ENCODE data around the gene TMEM9B. TPM values are rescaled to one million over a fixed set of nuclear protein-coding genes. Genes with fewer than 3 reads are reported as not detected.
"Not testable (repeated sequence)": the region's sequence is repeated elsewhere in the genome, so short reads cannot be mapped to it uniquely, and the experiment has no call there.

Gene TMEM9B
- total and polyA plus RNA-seq, 2 donors: 29.7 to 57.5 TPM

DNA sequence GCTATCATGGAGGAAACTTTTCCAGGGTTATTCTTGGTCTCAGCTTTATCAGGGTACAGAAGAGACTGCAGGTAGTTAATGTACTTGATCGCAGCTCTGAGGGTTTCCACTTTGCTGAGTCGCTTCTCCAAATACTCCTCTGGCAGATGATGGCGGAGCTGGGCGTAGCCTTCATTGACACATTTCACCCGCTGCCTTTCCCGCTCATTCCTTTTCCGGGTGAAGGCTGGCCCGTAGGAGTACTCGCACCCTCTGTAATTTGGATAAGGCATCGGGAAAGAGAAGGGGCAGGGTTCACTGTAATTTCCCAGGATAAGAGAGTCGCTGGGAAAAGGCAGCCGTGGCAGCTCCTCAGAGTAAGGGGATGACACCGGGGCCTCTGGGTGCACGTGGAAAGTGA is 26.6 kb downstream of the TMEM9B start:
- Histone ChIP-seq H3K27me3 (ENCODE audit: control insufficient read depth in 2 of 2, insufficient read depth in 1 of 2, low read length in 1 of 2) (no peaks in the 10 kb centered on the region), H3K27ac (ENCODE audit: low read depth in 1 of 2, low read length in 1 of 2) (peak overlapping the region in 1 of 2 donors; percentile 35), H3K4me1 (ENCODE audit: control insufficient read depth in 2 of 2, insufficient read depth in 2 of 2, low read length in 2 of 2) (peaks cover 0 to 6% of the 10 kb centered on the region in 2 donors), H3K4me3 (ENCODE audit: low read length in 2 of 2) (no peak overlapping the region), H3K9me3 (ENCODE audit: control insufficient read depth in 2 of 2, insufficient read depth in 1 of 2, low read length in 1 of 2) (no peaks in the 10 kb centered on the region), H3K36me3 (ENCODE audit: control insufficient read depth in 2 of 2, insufficient read depth in 2 of 2, low read length in 1 of 2) (no peaks in the 10 kb centered on the region)
- no peak for DNase-seq (ENCODE audit: low read depth in 6 of 9, low spot score in 9 of 9)
- WGBS: 97% methylated on average over 14 of the region's 14 CpGs

DNA sequence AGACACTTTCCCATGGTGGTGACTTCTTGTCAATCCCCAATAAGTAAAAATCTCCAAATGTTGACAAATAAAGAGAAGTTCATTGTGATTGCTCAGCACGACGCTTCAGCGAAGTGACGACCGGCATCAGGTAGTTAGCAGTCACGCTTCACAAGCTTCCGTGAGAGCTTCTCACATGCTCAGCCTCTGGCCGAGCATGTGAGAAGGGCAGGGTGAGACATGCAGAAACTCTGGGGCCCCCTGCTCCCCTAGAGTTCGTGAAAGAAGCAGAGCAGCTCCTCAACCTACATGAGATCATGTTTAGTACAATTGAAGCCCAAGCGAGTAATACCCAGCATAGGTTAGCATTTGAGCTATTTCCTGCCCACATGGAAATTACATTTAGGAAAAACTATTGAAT is 27.1 kb downstream of the TMEM9B start:
- H3K9me3 ChIP-seq (ENCODE audit: control insufficient read depth in 2 of 2, insufficient read depth in 1 of 2, low read length in 1 of 2): no peaks in the 10 kb centered on the region
- H3K4me3 ChIP-seq (ENCODE audit: low read length in 2 of 2): no peak overlapping the region
- H3K36me3 ChIP-seq (ENCODE audit: control insufficient read depth in 2 of 2, insufficient read depth in 2 of 2, low read length in 1 of 2): no peaks in the 10 kb centered on the region
- 97% methylated on average over 10 of the region's 10 CpGs for WGBS
- H3K4me1 ChIP-seq (ENCODE audit: control insufficient read depth in 2 of 2, insufficient read depth in 2 of 2, low read length in 2 of 2): peaks cover 0 to 6% of the 10 kb centered on the region in 2 donors
- no peaks in the 10 kb centered on the region for H3K27me3 ChIP-seq (ENCODE audit: control insufficient read depth in 2 of 2, insufficient read depth in 1 of 2, low read length in 1 of 2)
- H3K27ac ChIP-seq (ENCODE audit: low read depth in 1 of 2, low read length in 1 of 2): peak overlapping the region in 1 of 2 donors; percentile 35
- no peak for DNase-seq (ENCODE audit: low read depth in 6 of 9, low spot score in 9 of 9)

DNA sequence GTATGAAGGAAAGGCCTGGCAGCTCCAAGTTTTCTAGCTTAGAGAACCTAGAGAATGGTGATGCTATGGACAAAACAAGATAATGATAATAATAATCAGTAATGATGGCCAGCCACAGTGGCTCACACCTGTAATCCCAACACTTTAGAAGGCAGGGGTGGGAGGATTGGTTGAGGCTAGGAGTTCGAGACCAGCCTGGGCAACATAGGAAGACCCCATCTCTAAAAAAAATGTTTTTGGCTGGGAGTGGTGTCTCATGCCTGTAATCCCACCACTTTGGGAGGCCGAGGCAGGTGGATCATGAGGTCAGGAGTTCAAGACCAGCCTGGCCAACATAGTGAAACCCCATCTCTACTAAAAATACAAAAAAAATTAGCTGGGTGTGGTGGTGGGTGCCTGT is 28.5 kb downstream of the TMEM9B start:
- not testable (repeated sequence) for H3K36me3 ChIP-seq (ENCODE audit: control insufficient read depth in 2 of 2, insufficient read depth in 2 of 2, low read length in 1 of 2); H3K27ac ChIP-seq (ENCODE audit: low read depth in 1 of 2, low read length in 1 of 2); H3K9me3 ChIP-seq (ENCODE audit: control insufficient read depth in 2 of 2, insufficient read depth in 1 of 2, low read length in 1 of 2); H3K27me3 ChIP-seq (ENCODE audit: control insufficient read depth in 2 of 2, insufficient read depth in 1 of 2, low read length in 1 of 2); DNase-seq (ENCODE audit: low read depth in 6 of 9, low spot score in 9 of 9); H3K4me3 ChIP-seq (ENCODE audit: low read length in 2 of 2); H3K4me1 ChIP-seq (ENCODE audit: control insufficient read depth in 2 of 2, insufficient read depth in 2 of 2, low read length in 2 of 2)
- 96% methylated on average over 2 of the region's 2 CpGs for WGBS

DNA sequence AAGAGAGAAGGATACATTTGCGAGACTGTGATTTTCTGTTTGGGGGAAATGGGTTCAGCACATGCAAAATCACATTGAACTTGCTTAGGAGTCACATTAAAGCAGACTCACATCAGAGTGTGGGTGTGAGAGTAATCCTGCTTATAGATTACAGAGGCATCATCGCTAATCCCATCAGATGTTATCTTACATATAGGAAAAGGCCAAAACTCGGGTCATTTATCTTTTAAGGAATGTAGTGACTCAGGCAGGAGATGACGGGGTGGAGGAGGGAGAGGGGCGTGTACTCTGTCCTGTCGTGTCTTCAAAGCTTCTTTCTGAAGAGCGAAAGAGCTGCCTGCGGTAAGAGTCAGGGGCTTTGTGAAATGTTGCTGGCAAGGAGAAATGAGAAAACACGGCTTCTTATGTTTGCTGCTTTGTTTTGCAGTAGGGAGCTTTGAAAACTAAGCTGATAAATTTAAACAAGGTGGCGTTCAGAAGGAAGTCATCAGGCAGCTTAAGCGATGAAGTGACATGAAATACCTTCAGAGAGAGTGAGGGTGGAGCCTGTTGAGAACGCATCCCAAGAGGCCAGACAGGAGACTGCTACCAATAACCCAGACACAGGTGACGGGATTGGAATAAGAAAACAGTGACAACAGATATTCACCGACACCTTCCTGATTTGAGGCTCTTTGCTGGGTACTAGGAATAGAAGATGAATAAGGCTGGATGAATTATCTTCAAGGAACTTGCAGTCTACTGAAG is 29.3 kb downstream of the TMEM9B start:
- no peak overlapping the region for H3K4me3 ChIP-seq (ENCODE audit: low read length in 2 of 2)
- peak in 1 of 9 donors; percentile 25 for DNase-seq (ENCODE audit: low read depth in 6 of 9, low spot score in 9 of 9)
- WGBS: 88% methylated on average over 14 of the region's 14 CpGs

DNA sequence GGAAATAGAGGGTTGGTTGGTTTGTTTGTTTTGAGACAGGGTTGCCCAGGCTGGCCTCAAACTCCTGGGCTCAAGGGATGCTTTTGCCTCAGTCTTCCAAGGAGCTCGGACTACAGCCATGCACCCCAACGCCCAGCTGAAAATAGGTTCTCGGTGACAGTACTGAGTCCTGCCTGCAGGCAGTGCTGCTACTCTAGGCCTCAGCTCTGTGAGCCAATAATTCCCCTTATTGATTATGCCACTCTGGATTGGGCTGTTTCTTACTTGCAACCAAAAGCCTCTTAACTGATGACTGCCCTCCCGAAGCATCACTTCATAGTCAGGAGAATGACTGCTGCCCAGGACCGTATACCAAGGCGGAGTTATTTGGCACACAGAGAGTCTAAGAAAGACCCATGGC is 30.3 kb downstream of the TMEM9B start:
- Histone ChIP-seq H3K4me3 (ENCODE audit: low read length in 2 of 2) (no peak overlapping the region), H3K9me3 (ENCODE audit: control insufficient read depth in 2 of 2, insufficient read depth in 1 of 2, low read length in 1 of 2) (no peaks in the 10 kb centered on the region), H3K27me3 (ENCODE audit: control insufficient read depth in 2 of 2, insufficient read depth in 1 of 2, low read length in 1 of 2) (no peaks in the 10 kb centered on the region), H3K4me1 (ENCODE audit: control insufficient read depth in 2 of 2, insufficient read depth in 2 of 2, low read length in 2 of 2) (peaks cover 0 to 6% of the 10 kb centered on the region in 2 donors), H3K27ac (ENCODE audit: low read depth in 1 of 2, low read length in 1 of 2) (no peak overlapping the region), H3K36me3 (ENCODE audit: control insufficient read depth in 2 of 2, insufficient read depth in 2 of 2, low read length in 1 of 2) (no peaks in the 10 kb centered on the region)
- 96% methylated on average over 6 of the region's 6 CpGs for WGBS
- DNase-seq (ENCODE audit: low read depth in 6 of 9, low spot score in 9 of 9): no peak

More for the DNA sequence above, 29.3 kb downstream of the TMEM9B start:
- no peaks in the 10 kb centered on the region for H3K27me3 ChIP-seq (ENCODE audit: control insufficient read depth in 2 of 2, insufficient read depth in 1 of 2, low read length in 1 of 2)
- peaks cover 0 to 6% of the 10 kb centered on the region in 2 donors for H3K4me1 ChIP-seq (ENCODE audit: control insufficient read depth in 2 of 2, insufficient read depth in 2 of 2, low read length in 2 of 2)
- no peaks in the 10 kb centered on the region for H3K9me3 ChIP-seq (ENCODE audit: control insufficient read depth in 2 of 2, insufficient read depth in 1 of 2, low read length in 1 of 2)
- peak overlapping the region; percentile 22 to 36 for H3K27ac ChIP-seq (ENCODE audit: low read depth in 1 of 2, low read length in 1 of 2)
- H3K36me3 ChIP-seq (ENCODE audit: control insufficient read depth in 2 of 2, insufficient read depth in 2 of 2, low read length in 1 of 2): no peaks in the 10 kb centered on the region

DNA sequence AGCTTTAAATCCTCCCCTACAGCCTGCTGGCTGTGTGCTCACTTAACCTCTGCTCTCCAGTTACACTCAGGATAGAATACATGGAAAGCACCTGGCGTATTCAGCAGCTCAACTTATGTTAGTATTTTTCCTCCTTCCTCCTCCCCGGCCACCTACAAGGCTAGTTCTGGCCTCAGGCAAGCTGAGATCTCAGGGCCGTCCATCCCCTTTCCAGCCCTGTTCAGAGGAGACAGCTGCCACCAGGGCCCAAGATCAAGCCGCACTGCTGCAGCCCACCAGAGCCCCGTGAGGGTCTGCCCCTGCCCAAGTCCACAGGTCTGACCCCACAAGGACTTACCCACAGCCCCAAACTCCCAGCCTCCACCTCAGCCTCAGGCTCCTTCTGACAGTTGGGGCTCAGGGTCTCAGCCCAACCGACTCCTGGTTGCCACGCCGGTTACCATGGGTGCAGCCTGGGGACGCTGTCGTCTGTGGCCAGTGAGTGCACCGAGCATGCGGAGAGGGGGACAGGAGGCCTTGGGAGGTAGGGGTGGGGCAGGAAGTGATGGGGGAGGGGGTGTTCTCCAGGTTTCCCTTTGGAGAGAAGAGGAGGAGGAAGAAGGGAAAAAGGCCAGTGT is 31.6 kb downstream of the TMEM9B start, which contains the start of gene C11orf16:
Gene C11orf16, minus strand, starts transcription at position 384 of the 617 bp plus-strand sequence. CDS start 639 bp downstream, outside the sequence.
- 93% methylated on average over 12 of the region's 12 CpGs for WGBS

DNA sequence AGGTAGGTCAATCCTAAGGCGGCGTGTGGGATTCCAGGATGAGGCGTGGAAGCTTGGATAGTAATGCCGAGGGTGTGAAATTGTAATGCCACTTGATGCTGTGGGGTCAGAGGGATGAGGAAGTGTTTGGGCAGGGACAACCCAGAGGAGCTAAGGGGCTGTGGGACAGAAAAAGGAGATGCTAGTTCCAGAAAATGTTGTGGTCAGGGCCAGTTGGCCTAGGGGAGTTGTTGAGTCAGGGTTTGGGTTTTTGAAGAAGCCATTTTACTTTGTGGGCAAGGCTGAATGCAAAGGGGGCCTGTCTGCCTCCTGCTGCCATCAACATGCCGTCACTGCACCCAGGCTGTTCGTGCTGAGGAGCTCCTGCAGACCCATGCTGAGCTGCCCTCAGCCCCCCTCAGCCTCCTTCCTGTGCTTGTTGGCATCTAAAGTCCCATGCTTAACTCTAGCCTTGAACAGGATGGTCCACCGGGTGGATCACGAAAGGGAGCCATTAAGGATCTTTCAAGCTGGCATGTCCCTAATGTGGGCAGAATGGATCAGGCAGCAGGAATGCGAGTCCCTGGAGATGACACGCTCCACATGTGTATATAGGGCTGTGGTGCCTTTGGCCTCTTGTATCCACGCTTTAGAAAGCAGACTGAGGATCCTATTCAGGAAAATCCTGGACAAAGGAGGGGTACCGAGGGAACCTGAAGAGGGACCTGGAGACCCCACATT is 33.6 kb downstream of the TMEM9B start:
- WGBS: 97% methylated on average over 12 of the region's 12 CpGs
- H3K4me3 ChIP-seq (ENCODE audit: low read length in 2 of 2): no peak overlapping the region
- peaks cover 0 to 10% of the 10 kb centered on the region in 2 donors for H3K4me1 ChIP-seq (ENCODE audit: control insufficient read depth in 2 of 2, insufficient read depth in 2 of 2, low read length in 2 of 2)
- H3K27ac ChIP-seq (ENCODE audit: low read depth in 1 of 2, low read length in 1 of 2): peak overlapping the region in 1 of 2 donors; percentile 55
- H3K27me3 ChIP-seq (ENCODE audit: control insufficient read depth in 2 of 2, insufficient read depth in 1 of 2, low read length in 1 of 2): no peaks in the 10 kb centered on the region
- peaks cover under 1 to 6% of the 10 kb centered on the region in 2 donors for H3K36me3 ChIP-seq (ENCODE audit: control insufficient read depth in 2 of 2, insufficient read depth in 2 of 2, low read length in 1 of 2)
- no peak for DNase-seq (ENCODE audit: low read depth in 6 of 9, low spot score in 9 of 9)
- no peaks in the 10 kb centered on the region for H3K9me3 ChIP-seq (ENCODE audit: control insufficient read depth in 2 of 2, insufficient read depth in 1 of 2, low read length in 1 of 2)

More for the DNA sequence above, 31.6 kb downstream of the TMEM9B start, which contains the start of gene C11orf16:
- Histone ChIP-seq H3K4me1 (ENCODE audit: control insufficient read depth in 2 of 2, insufficient read depth in 2 of 2, low read length in 2 of 2) (peaks cover 0 to 10% of the 10 kb centered on the region in 2 donors), H3K9me3 (ENCODE audit: control insufficient read depth in 2 of 2, insufficient read depth in 1 of 2, low read length in 1 of 2) (no peaks in the 10 kb centered on the region), H3K27me3 (ENCODE audit: control insufficient read depth in 2 of 2, insufficient read depth in 1 of 2, low read length in 1 of 2) (no peaks in the 10 kb centered on the region), H3K36me3 (ENCODE audit: control insufficient read depth in 2 of 2, insufficient read depth in 2 of 2, low read length in 1 of 2) (no peaks in the 10 kb centered on the region), H3K27ac (ENCODE audit: low read depth in 1 of 2, low read length in 1 of 2) (peak within 1 kb of the TSS; percentile 58 to 68), H3K4me3 (ENCODE audit: low read length in 2 of 2) (no peak within 1 kb of the TSS)
- no peak for DNase-seq (ENCODE audit: low read depth in 6 of 9, low spot score in 9 of 9)

DNA sequence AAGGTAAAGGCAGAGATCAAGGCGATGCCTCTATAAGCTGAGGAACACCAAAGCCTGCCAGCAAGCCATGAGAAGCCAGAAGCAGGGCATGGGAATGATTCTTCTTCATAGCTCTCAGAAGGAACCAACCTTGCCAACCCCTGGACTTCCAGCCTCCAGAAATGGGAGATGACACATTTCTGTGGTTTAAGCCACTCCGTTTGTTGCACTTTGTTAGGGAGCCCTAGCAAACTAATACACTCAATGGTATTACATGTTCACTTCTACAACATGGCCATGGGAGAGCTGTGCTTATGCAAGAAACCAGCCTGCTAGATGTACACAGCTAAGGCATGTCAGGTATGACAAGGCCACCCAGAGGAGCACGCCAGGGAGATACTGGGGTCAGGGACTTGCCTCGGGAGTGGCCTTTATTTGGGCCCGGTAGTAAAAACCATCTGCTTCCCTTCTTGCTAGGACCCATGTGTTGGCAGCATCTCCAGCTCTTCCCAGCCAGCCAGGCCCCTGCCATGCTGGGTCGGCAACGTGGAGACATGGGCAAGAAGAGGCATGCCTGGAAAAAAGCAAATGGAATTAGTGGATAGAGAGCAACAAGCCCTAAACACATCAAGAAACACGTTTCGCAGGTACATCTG is 35.1 kb downstream of the TMEM9B start:
- no peaks in the 10 kb centered on the region for H3K9me3 ChIP-seq (ENCODE audit: control insufficient read depth in 2 of 2, insufficient read depth in 1 of 2, low read length in 1 of 2)
- H3K4me1 ChIP-seq (ENCODE audit: control insufficient read depth in 2 of 2, insufficient read depth in 2 of 2, low read length in 2 of 2): peaks cover 0 to 10% of the 10 kb centered on the region in 2 donors
- 94% methylated on average over 9 of the region's 9 CpGs for WGBS
- H3K27ac ChIP-seq (ENCODE audit: low read depth in 1 of 2, low read length in 1 of 2): peak overlapping the region in 1 of 2 donors; percentile 43
- peaks cover 10 to 20% of the 10 kb centered on the region in 2 donors for H3K36me3 ChIP-seq (ENCODE audit: control insufficient read depth in 2 of 2, insufficient read depth in 2 of 2, low read length in 1 of 2)
- H3K27me3 ChIP-seq (ENCODE audit: control insufficient read depth in 2 of 2, insufficient read depth in 1 of 2, low read length in 1 of 2): no peaks in the 10 kb centered on the region
- no peak for DNase-seq (ENCODE audit: low read depth in 6 of 9, low spot score in 9 of 9)
- H3K4me3 ChIP-seq (ENCODE audit: low read length in 2 of 2): no peak overlapping the region

All from thymus (tissue), 11 donors.